RWPE2 (cell line): ENCODE results near the gene WDSUB1.
A peak's percentile ranks its signal among the peaks of the same experiment; 100 is the strongest.

ENCODE experiments used
- ATAC-seq: fragments of 200-7000 bp; cut with Tn5 transposase; 3 replicates; pipeline ENCODE4 v1.9.1; 2021; ENCODE audit warnings: low read depth
- DNase-seq: peaks from one replicate; pipeline ENCODE4 v3.0.0-alpha.2; 2020; ENCODE audit warnings: low spot score
- H3K27ac ChIP-seq: fragments of 450-650 bp; 2 replicates; pipeline ENCODE4 v1.5.1; 2017; ENCODE audit warnings: mild to moderate bottlenecking; ENCODE audit not compliant: poor library complexity, severe bottlenecking
- H3K27me3 ChIP-seq: fragments of 250-450 bp; sonication (Bioruptor Pico); 2 replicates; pipeline ENCODE4 v1.5.1; 2021; ENCODE audit warnings: mild to moderate bottlenecking, moderate library complexity; ENCODE audit not compliant: insufficient read depth, poor library complexity, severe bottlenecking
- H3K36me3 ChIP-seq: fragments of 250-450 bp; sonication (Bioruptor Pico); 2 replicates; pipeline ENCODE4 v1.5.1; 2020; ENCODE audit warnings: low read depth, mild to moderate bottlenecking, moderate library complexity
- H3K4me1 ChIP-seq: fragments of 250-450 bp; sonication (Bioruptor Pico); 2 replicates; pipeline ENCODE4 v1.5.1; 2021; ENCODE audit warnings: mild to moderate bottlenecking, moderate library complexity; ENCODE audit not compliant: insufficient read depth, poor library complexity, severe bottlenecking
- H3K4me3 ChIP-seq: fragments of 250-450 bp; sonication (Bioruptor Pico); 2 replicates; pipeline ENCODE4 v1.5.1; 2021; ENCODE audit warnings: mild to moderate bottlenecking, moderate library complexity; ENCODE audit not compliant: severe bottlenecking
- H3K9me3 ChIP-seq: fragments of 250-450 bp; sonication (Bioruptor Pico); 2 replicates; pipeline ENCODE4 v1.5.1; 2021; ENCODE audit warnings: mild to moderate bottlenecking, moderate library complexity; ENCODE audit not compliant: severe bottlenecking
- TF ChIP-seq, protein P1 (sequence below): fragments of 450-650 bp; IDR thresholded peaks from one replicate; pipeline ENCODE4 v1.5.1; 2017; ENCODE audit warnings: mild to moderate bottlenecking, moderate library complexity; ENCODE audit not compliant: poor library complexity, severe bottlenecking

Gene WDSUB1

DNA sequence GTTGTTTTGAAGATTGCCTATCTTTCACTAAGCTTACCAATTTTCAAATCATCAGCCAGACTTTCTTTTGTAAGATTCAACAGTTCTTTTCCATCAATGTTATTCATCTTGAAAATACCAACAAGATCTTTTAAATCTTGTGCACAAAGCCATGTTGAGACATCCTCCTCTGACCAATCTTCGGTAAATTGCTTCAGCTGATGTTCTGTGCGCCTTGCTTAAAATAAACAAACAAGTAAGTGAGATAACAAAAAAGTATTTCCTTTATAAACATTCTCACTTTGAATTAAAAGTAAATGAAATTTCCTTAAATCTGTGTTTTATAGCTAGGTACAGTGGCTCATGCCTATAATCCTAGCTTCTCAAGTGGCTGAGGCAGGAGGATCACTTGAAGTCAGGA is 30.3 kb downstream of the WDSUB1 start:
- no peaks in the 10 kb centered on the region for H3K4me1 ChIP-seq
- 0 out of 2 replicates have a peak, but pooled peaks cover 3% of the 10 kb centered on the region for H3K36me3 ChIP-seq
- no peak overlapping the region for H3K4me3 ChIP-seq
- ATAC-seq (no peak), DNase-seq (no peak)
- H3K27ac ChIP-seq, result no peak overlapping the region
- TF ChIP-seq, protein P1, sequence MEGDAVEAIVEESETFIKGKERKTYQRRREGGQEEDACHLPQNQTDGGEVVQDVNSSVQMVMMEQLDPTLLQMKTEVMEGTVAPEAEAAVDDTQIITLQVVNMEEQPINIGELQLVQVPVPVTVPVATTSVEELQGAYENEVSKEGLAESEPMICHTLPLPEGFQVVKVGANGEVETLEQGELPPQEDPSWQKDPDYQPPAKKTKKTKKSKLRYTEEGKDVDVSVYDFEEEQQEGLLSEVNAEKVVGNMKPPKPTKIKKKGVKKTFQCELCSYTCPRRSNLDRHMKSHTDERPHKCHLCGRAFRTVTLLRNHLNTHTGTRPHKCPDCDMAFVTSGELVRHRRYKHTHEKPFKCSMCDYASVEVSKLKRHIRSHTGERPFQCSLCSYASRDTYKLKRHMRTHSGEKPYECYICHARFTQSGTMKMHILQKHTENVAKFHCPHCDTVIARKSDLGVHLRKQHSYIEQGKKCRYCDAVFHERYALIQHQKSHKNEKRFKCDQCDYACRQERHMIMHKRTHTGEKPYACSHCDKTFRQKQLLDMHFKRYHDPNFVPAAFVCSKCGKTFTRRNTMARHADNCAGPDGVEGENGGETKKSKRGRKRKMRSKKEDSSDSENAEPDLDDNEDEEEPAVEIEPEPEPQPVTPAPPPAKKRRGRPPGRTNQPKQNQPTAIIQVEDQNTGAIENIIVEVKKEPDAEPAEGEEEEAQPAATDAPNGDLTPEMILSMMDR, result no peak
- H3K9me3 ChIP-seq, result no peaks in the 10 kb centered on the region
- H3K27me3 ChIP-seq, result no peaks in the 10 kb centered on the region

DNA sequence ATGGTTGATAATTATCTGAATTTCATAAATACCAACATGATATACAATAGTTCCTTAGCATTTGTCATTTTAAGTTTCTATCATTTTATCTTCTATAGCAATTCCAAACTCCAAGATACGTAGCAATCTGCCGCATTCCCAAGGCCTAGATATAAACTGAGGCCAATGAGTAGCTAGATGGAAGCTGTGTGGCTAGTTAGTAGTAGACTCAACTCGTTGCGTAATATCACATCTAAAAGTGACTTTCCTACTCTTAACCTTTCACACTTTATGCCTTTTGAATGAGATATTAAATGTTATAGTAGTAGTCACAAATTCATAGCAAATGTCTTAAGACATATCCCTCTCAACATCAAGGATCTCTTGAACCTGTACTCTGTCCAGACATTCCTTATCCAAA is 33.6 kb downstream of the WDSUB1 start:
- Histone ChIP-seq H3K9me3 (no peaks in the 10 kb centered on the region), H3K4me1 (peaks cover 13% of the 10 kb centered on the region), H3K4me3 (no peak overlapping the region), H3K27ac (no peak overlapping the region), H3K36me3 (0 out of 2 replicates have a peak, but pooled peaks cover 2% of the 10 kb centered on the region), H3K27me3 (no peaks in the 10 kb centered on the region)
- ATAC-seq (no peak), DNase-seq (no peak)
- TF ChIP-seq, protein P1, result no peak

DNA sequence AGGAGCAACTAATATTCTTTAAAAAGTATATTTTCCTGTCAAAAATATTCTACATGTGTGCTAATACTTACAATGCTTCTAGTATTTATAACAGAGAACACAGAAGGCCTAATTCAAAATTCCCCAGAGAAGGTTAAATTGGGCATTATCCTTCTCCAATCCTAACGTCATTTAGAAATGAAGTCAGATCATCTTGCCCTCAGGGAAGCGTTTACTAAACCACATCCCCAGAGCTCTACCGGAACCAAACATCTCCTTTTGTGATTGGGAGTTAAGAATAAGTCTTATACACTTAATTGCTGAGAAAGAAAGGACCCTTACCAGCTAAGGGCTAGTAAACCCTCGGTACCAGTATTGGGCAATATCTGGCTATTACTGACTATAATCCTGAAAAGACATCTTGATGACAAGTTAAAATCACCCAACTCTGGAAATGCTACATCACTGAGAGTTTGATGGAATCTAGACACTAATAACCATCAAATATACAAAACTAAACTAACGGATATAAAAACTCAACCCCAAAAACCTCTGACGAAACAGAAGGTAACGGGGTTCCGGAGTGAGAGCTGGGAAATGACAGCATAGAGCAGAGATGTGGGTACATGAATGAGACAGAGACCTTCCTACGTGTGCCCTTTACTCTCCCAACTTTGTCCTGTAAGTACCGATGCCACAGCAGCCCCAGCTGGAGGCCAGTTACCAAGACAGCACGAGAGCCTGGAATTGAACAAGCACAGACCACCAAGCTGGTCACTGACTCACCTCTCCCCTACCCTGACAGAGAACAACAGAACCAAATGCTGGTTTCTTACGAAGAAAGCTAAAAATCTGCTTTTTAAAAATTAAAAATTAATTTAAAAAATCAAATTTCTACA is 35.0 kb downstream of the WDSUB1 start:
- Histone ChIP-seq H3K36me3 (0 out of 2 replicates have a peak, but pooled peaks cover 2% of the 10 kb centered on the region), H3K27me3 (no peaks in the 10 kb centered on the region), H3K4me1 (peaks cover 13% of the 10 kb centered on the region), H3K9me3 (no peaks in the 10 kb centered on the region), H3K4me3 (no peak overlapping the region), H3K27ac (no peak overlapping the region)
- DNase-seq, result no peak
- TF ChIP-seq, protein P1, result no peak
- no peak for ATAC-seq

DNA sequence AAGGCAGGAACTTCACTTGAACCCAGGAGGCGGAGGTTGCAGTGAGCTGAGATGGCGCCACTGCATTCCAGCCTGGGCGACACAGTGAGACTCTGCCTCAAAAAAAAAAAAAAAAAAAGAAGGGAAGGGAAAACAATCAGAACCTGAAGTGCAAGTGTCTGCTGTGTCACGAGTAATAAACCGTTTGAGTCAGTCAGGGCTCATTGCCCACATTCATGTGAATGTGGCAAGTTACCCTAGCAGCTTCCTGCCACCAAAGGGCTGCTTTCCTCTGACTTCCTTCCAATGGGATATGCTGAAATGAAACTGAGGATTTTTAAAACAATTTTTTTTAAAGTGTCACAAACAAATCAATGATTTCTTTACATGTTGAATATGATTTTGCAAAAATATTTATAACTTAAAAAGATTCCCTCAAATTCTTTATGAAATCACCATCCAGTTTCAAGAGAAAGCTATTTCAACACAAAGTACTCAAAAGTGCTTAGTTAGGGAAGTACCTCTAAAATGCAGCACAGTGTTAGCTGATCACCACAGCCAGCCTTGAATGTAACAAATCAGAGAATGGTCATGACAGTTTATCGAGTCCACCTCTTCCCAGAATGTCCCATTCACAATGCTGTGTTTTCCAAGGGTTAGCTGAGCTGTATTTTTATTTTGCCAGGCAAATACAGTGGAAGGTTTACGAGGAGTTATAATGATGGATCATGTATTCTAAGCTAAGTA is 36.4 kb downstream of the WDSUB1 start:
- no peaks in the 10 kb centered on the region for H3K27me3 ChIP-seq
- H3K36me3 ChIP-seq, result 0 out of 2 replicates have a peak, but pooled peaks cover 2% of the 10 kb centered on the region
- H3K4me3 ChIP-seq, result no peak overlapping the region
- peak overlapping the region; percentile 56 for H3K27ac ChIP-seq
- TF ChIP-seq, protein P1, result no peak
- no peaks in the 10 kb centered on the region for H3K9me3 ChIP-seq
- DNase-seq (no peak), ATAC-seq (peak; percentile 92)
- peaks cover 13% of the 10 kb centered on the region for H3K4me1 ChIP-seq
